ENCODE measurements around the gene PNMT.

Gene PNMT

DNA sequence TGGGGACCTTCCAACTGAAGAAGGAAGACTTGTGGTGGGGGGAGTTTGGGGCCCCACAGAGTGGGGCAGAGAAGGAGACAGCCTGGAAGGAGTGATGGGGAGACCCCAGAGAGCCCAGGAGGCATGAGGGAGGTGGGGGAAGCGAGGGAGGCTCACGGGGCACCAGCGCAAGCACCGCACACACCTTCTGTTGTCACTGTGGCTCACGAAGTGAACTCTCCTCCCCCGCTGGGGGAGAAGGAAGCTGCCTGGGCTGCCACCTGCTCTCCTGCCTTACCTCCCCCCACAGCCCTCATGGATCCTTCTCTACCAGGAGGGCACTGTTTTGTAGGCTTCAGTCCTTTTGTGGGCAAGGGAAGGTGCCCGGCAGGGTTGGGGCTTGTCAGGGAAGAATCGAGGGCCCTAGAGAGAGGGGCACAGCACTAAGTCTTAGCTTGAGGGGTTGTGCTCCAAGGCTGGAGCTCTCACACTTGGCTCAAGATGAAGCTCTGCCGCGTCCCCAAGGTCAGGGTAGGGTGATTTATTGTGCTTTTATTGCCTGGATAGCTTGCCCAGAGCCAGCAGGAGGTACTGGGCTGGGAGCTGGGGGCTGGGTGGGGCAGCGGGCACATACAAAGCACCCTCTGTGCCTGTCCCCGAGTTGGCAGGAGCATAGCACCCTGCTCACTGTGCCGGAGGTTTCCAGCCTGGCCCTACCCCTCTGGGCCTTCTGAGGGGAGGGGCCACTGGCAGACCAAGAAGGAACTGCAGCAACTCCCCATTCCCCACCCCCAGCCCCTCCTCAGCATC, 35.9 kb upstream of the PNMT start:
- TF ChIP-seq, protein P1, sequence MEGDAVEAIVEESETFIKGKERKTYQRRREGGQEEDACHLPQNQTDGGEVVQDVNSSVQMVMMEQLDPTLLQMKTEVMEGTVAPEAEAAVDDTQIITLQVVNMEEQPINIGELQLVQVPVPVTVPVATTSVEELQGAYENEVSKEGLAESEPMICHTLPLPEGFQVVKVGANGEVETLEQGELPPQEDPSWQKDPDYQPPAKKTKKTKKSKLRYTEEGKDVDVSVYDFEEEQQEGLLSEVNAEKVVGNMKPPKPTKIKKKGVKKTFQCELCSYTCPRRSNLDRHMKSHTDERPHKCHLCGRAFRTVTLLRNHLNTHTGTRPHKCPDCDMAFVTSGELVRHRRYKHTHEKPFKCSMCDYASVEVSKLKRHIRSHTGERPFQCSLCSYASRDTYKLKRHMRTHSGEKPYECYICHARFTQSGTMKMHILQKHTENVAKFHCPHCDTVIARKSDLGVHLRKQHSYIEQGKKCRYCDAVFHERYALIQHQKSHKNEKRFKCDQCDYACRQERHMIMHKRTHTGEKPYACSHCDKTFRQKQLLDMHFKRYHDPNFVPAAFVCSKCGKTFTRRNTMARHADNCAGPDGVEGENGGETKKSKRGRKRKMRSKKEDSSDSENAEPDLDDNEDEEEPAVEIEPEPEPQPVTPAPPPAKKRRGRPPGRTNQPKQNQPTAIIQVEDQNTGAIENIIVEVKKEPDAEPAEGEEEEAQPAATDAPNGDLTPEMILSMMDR (IDR thresholded peaks at IDR 0.05; ENCODE audit: low read depth, low read length, missing control alignments), result no peak
- H3K27ac ChIP-seq, result no peak overlapping the region
- no peak overlapping the region for H3K4me3 ChIP-seq (ENCODE audit: low read depth, low read length)
- in situ Hi-C loops (cut with HindIII; ENCODE audit: low pct_ligation_motif_present, low sequenced_read_pairs), result no loop called here
- DNase-seq, result no peak
- peaks cover 36% of the 10 kb centered on the region for H3K27me3 ChIP-seq (replicated peaks)
- no peaks in the 10 kb centered on the region for H3K36me3 ChIP-seq (replicated peaks)

- H3K27ac ChIP-seq, result no peak overlapping the region
- H3K4me3 ChIP-seq (ENCODE audit: low read depth, low read length), result no peak overlapping the region
- TF ChIP-seq, protein P1 (IDR thresholded peaks at IDR 0.05; ENCODE audit: low read depth, low read length, missing control alignments), result no peak
- no peak for DNase-seq
- peaks cover 25% of the 10 kb centered on the region for H3K27me3 ChIP-seq (replicated peaks)
- in situ Hi-C loops (cut with HindIII; ENCODE audit: low pct_ligation_motif_present, low sequenced_read_pairs), result no loop called here
- no peaks in the 10 kb centered on the region for H3K36me3 ChIP-seq (replicated peaks)
Measured at GRCh38 chr17:39633570-39634183, 34.6 kb upstream of the PNMT start.

DNA sequence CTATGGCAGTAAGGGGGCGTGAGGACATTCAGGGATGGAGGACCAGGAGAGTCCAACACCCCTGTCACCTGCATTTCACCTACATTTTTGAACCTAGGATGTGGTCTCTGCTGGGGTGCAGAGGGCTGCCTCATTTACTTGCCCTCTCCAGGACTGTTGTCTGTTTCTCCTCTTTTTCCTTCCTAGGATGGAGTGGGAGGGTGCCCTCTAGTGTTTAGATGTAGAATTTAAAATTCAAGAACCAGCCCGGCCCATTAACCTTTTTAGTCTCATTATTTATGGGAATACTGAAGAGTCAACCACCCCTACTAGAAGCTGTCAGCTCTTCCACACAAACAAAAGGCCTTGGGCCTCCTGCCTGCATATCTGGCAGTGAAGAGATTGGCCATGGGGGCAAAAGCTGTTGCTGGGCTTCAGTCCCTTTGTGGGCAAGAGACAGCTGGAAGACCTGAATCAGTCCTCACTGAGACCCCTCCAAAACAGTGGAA, 33.8 kb upstream of the PNMT start:
- H3K4me3 ChIP-seq (ENCODE audit: low read depth, low read length), result no peak overlapping the region
- no peak overlapping the region for H3K27ac ChIP-seq
- peak; percentile 28 for DNase-seq
- TF ChIP-seq, protein P1 (IDR thresholded peaks at IDR 0.05; ENCODE audit: low read depth, low read length, missing control alignments), result peak; percentile 68
- in situ Hi-C loops (cut with HindIII; ENCODE audit: low pct_ligation_motif_present, low sequenced_read_pairs), result no loop called here
- peaks cover 20% of the 10 kb centered on the region for H3K27me3 ChIP-seq (replicated peaks)
- H3K36me3 ChIP-seq (replicated peaks), result no peaks in the 10 kb centered on the region

GRCh38 chr17:39635614-39636176, 32.6 kb upstream of the PNMT start:
- no peak for DNase-seq
- Histone ChIP-seq H3K27me3 (replicated peaks) (peaks cover 14% of the 10 kb centered on the region), H3K4me3 (ENCODE audit: low read depth, low read length) (no peak overlapping the region), H3K27ac (no peak overlapping the region), H3K36me3 (replicated peaks) (no peaks in the 10 kb centered on the region)
- in situ Hi-C loops (cut with HindIII; ENCODE audit: low pct_ligation_motif_present, low sequenced_read_pairs), result no loop called here
- TF ChIP-seq, protein P1 (IDR thresholded peaks at IDR 0.05; ENCODE audit: low read depth, low read length, missing control alignments), result no peak

DNA sequence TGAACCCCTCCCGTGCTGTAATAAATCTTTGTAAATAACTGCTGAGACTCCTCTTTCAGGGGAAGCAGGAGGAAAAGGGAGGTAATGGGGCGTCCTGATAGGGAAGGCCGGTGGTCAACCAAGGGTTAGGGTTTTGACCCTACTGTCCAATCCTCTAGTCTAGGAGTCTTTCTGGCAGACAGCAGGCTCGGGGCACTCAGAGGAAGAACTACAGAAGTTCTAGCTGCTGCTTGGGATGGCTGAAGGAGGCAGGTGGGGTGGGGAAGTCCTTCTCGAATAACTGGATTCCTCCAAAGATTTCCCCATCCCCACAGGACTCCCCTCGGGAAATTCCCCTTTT, 31.7 kb upstream of the PNMT start:
- Histone ChIP-seq H3K4me3 (ENCODE audit: low read depth, low read length) (peak overlapping the region; percentile 92), H3K27ac (peak overlapping the region; percentile 79)

More for the DNA sequence above, 31.7 kb upstream of the PNMT start:
- no peak for DNase-seq
- in situ Hi-C loops (cut with HindIII; ENCODE audit: low pct_ligation_motif_present, low sequenced_read_pairs), result no loop called here
- H3K36me3 ChIP-seq (replicated peaks), result no peaks in the 10 kb centered on the region
- TF ChIP-seq, protein P1 (IDR thresholded peaks at IDR 0.05; ENCODE audit: low read depth, low read length, missing control alignments), result no peak
- peaks cover 6% of the 10 kb centered on the region for H3K27me3 ChIP-seq (replicated peaks)

Data from brain microvascular endothelial cell (primary cell).